ENCODE data around the gene AFAP1L1. TPM values are rescaled to one million over a fixed set of nuclear protein-coding genes. Genes with fewer than 3 reads are reported as not detected.

AFAP1L1 gene
- total and polyA plus RNA-seq, 2 of the 13 experiments (the other 11 are each of a cell fraction or from before 2014, with no cell fraction given), result 0.38 to 1.0 TPM

GRCh38 chr5:149273237-149273636 is 1.6 kb downstream of the AFAP1L1 start:
- no peak for ATAC-seq
- BruUV-seq (replicated peaks), result no TSS peak

More at GRCh38 chr5:149273237-149273636, 1.6 kb downstream of the AFAP1L1 start:
- Histone ChIP-seq H3K9ac (ENCODE audit: insufficient read depth, low read depth, low read length) (no peak overlapping the region), H3K27ac (ENCODE audit: extremely low read length, insufficient read depth, low read length) (no peak overlapping the region), H3K4me1 (ENCODE audit: insufficient read depth, low read length) (peaks cover 34% of the 10 kb centered on the region), H3K9me3 (ENCODE audit: low read length) (peaks cover 9% of the 10 kb centered on the region), H3K4me3 (replicated peaks in 1 of 3; ENCODE audit: insufficient read depth in 1 of 3, low read depth in 2 of 3, low read length in 3 of 3) (peak overlapping the region in 2 of 3 experiments; percentile 17 to 73; a peak in 2 of 6 replicates), H3K79me2 (ENCODE audit: insufficient read depth, low read length) (no peaks in the 10 kb centered on the region), H2AFZ (ENCODE audit: low read length) (no peak overlapping the region), H3K4me2 (ENCODE audit: low read depth, low read length) (peak overlapping the region; percentile 96), H4K20me1 (ENCODE audit: insufficient read depth, low read length) (no peaks in the 10 kb centered on the region), H3K36me3 (replicated peaks in 1 of 2; ENCODE audit: control insufficient read depth in 1 of 2, insufficient read depth in 2 of 2, low read length in 2 of 2) (no peaks in the 10 kb centered on the region), H3K27me3 (ENCODE audit: control insufficient read depth in 1 of 2, insufficient read depth in 2 of 2, low read length in 2 of 2) (peaks cover 5 to 25% of the 10 kb centered on the region in 2 experiments; a peak in 4 of 5 replicates)
- intact Hi-C loops (cut with micrococcal nuclease; ENCODE audit: unreplicated experiment), result loop anchor here (5.0 kb wide), 1 partner anchor 159 kb away; no protein-coding TSS in a partner anchor
- FAIRE-seq (no peak), DNase-seq (ENCODE audit: low spot score) (no peak)
- ChIA-PET POLR2A (no interaction called here), CTCF (ENCODE audit: low intra/inter-chr PET ratio, low total read pairs) (no interaction called here)
- WGBS (ENCODE audit: low lambda C conversion rate), result 20% methylated on average over 5 of the region's 5 CpGs
- no peak for TF ChIP-seq ZBTB10 (CRISPR knock-in tag; IDR thresholded peaks at IDR 0.05; ENCODE audit: borderline replicate concordance)
- no peak for TF ChIP-seq DBP (CRISPR knock-in tag; IDR thresholded peaks at IDR 0.05; ENCODE audit: not compliant biosample characterization)
- TF ChIP-seq ZNF256 (CRISPR knock-in tag; conservative IDR thresholded peaks at IDR 0.05), result no peak
- no peak for TF ChIP-seq ZNF589 (CRISPR knock-in tag; conservative IDR thresholded peaks at IDR 0.05)
- no peak for TF ChIP-seq ELF1 (CRISPR knock-in tag; IDR thresholded peaks at IDR 0.05)
- no peak for TF ChIP-seq SMARCE1 (IDR thresholded peaks at IDR 0.05; ENCODE audit: borderline replicate concordance)
- no peak for TF ChIP-seq ZC3H4 (CRISPR knock-in tag; IDR thresholded peaks at IDR 0.05; ENCODE audit: borderline replicate concordance)
- in situ Hi-C loops (cut with HindIII; ENCODE audit: extremely low pct_ligation_motif_present, low pct_unique_long_range_greater_than_20kb), result no loop called here

All from HepG2 (cell line).